ENCODE data around the gene MBOAT1.

Gene MBOAT1

DNA sequence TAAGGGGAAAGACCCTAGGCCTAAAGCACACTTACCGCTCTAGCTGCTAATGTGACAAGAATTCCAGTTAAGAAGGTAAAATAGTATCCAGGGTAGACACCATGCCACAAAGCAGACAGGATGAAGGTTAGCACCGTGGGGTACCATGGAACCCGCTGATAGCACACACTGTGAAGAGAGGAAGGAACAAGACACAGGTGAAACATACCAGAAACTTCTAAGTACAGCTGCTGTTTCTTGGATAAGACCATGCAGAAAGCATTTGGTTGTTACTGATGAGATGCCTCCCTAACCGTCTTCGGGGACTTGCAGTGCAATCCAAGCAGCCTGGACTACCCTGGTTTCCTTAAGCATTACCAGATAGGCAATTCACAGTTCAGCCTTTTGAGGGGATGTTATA, 99.4 kb downstream of the MBOAT1 start:
- Histone ChIP-seq H3K36me3 (ENCODE audit: insufficient read depth, low read length) (no peaks in the 10 kb centered on the region), H3K9ac (ENCODE audit: low read depth, low read length) (no peak overlapping the region), H3K4me1 (ENCODE audit: insufficient read depth, low read length) (peaks cover 2% of the 10 kb centered on the region; the same call in 1 of the 2 replicates), H3K4me3 (ENCODE audit: low read length) (no peak overlapping the region), H3K27me3 (ENCODE audit: insufficient read depth, low read length) (no peaks in the 10 kb centered on the region), H3K27ac (ENCODE audit: low read depth, low read length) (no peak overlapping the region), H3K9me3 (ENCODE audit: insufficient read depth, low read depth, low read length) (no peaks in the 10 kb centered on the region)
- 94% methylated on average over 5 of the region's 5 CpGs for WGBS

DNA sequence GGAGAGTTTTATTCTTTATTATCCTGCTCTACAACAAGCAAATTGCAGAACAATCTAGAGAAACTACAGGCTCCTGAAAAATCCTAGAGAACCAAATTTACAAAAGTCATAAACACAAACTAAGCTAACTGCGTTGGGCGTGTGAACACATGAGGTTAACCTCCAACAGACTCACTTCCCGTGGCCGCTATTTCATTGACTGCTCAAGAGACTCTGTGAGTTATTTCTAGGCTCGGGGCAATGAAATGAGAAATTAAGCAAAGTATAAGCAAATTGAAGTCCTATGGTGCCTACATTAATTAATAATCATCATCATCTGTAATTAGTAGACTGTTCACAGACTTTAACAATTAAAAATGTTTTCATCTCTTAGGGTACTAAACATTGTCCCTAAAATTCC, 100.0 kb downstream of the MBOAT1 start:
- Histone ChIP-seq H3K4me1 (ENCODE audit: insufficient read depth, low read length) (no peaks in the 10 kb centered on the region; the same call in 1 of the 2 replicates), H3K27ac (ENCODE audit: low read depth, low read length) (no peak overlapping the region), H3K36me3 (ENCODE audit: insufficient read depth, low read length) (0 out of 2 replicates have a peak, but pooled peaks cover 3% of the 10 kb centered on the region), H3K4me3 (ENCODE audit: low read length) (no peak overlapping the region), H3K9ac (ENCODE audit: low read depth, low read length) (no peak overlapping the region), H3K27me3 (ENCODE audit: insufficient read depth, low read length) (no peaks in the 10 kb centered on the region), H3K9me3 (ENCODE audit: insufficient read depth, low read depth, low read length) (no peaks in the 10 kb centered on the region)
- 93% methylated on average over 4 of the region's 5 CpGs for WGBS

DNA sequence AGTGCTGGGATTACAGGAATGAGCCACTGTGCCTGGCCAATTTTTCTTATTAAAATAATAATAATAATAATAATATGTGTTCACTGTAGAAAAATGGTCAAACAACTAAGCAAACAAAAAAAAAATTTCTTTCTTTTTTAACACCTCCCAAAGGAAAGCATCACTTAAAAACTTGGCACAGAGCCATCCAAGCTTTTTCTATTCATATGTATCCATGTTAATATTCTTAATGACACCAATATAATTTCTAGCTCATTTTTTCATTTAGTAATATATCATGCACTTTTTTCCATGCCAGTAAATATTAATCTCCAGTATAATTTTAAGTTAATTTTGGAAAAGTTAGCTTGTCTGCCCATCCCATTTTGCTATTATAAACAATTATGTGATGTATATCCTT, 101.8 kb downstream of the MBOAT1 start:
- H3K4me1 ChIP-seq (ENCODE audit: insufficient read depth, low read length) = no peaks in the 10 kb centered on the region
- no peak overlapping the region for H3K27ac ChIP-seq (ENCODE audit: low read depth, low read length)
- no peak overlapping the region for H3K4me3 ChIP-seq (ENCODE audit: low read length)
- no peaks in the 10 kb centered on the region for H3K9me3 ChIP-seq (ENCODE audit: insufficient read depth, low read depth, low read length)
- H3K27me3 ChIP-seq (ENCODE audit: insufficient read depth, low read length) = no peaks in the 10 kb centered on the region
- H3K9ac ChIP-seq (ENCODE audit: low read depth, low read length) = no peak overlapping the region
- 0 out of 2 replicates have a peak, but pooled peaks cover 3% of the 10 kb centered on the region for H3K36me3 ChIP-seq (ENCODE audit: insufficient read depth, low read length)

DNA sequence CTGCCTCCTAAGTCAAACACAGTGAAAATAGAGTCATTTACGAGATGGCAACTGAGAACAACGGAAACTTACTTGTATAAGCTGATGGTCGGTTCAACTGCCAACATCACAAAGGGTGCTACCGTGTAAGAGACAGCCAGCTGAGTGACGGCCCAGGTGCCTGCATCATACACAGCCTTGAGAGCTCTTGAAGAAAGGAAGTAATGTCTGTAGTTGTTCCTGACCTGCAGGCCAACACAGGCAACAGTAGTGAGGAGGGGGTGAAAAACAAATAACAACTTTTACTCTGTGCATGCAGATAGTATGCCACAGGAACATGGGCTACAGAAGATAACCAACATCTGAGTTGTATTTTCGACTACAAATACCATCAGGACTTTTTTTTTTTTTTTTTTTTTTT, 102.7 kb downstream of the MBOAT1 start:
- Histone ChIP-seq H3K4me3 (ENCODE audit: low read length) (no peak overlapping the region), H3K27me3 (ENCODE audit: insufficient read depth, low read length) (no peaks in the 10 kb centered on the region), H3K27ac (ENCODE audit: low read depth, low read length) (no peak overlapping the region), H3K9me3 (ENCODE audit: insufficient read depth, low read depth, low read length) (no peaks in the 10 kb centered on the region), H3K4me1 (ENCODE audit: insufficient read depth, low read length) (no peaks in the 10 kb centered on the region), H3K9ac (ENCODE audit: low read depth, low read length) (no peak overlapping the region), H3K36me3 (ENCODE audit: insufficient read depth, low read length) (0 out of 2 replicates have a peak, but pooled peaks cover 3% of the 10 kb centered on the region)
- WGBS = 96% methylated on average over 5 of the region's 6 CpGs

DNA sequence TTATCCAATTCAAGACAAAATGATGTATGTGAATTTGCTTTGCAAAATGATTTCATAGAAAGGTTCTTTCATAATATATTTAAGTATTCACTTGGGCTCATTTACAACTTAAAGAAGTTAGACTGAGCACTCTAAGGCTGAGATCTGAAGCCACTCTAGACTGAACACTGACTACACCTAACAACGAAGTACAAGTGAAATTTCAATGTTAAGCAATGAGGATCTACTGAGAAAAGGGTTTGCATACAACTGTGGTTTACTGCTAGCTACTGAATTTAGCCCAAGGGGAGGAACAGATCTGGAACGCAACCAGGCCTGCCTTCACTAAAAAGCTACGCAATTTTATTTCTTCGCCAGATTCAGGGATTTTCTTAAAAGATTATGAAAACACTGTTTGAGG, 106.4 kb downstream of the MBOAT1 start:
- 93% methylated on average over 4 of the region's 4 CpGs for WGBS
- Histone ChIP-seq H3K27ac (ENCODE audit: low read depth, low read length) (no peak overlapping the region), H3K27me3 (ENCODE audit: insufficient read depth, low read length) (no peaks in the 10 kb centered on the region), H3K9me3 (ENCODE audit: insufficient read depth, low read depth, low read length) (no peaks in the 10 kb centered on the region), H3K36me3 (ENCODE audit: insufficient read depth, low read length) (0 out of 2 replicates have a peak, but pooled peaks cover 3% of the 10 kb centered on the region), H3K4me1 (ENCODE audit: insufficient read depth, low read length) (no peaks in the 10 kb centered on the region), H3K9ac (ENCODE audit: low read depth, low read length) (no peak overlapping the region), H3K4me3 (ENCODE audit: low read length) (no peak overlapping the region)

DNA sequence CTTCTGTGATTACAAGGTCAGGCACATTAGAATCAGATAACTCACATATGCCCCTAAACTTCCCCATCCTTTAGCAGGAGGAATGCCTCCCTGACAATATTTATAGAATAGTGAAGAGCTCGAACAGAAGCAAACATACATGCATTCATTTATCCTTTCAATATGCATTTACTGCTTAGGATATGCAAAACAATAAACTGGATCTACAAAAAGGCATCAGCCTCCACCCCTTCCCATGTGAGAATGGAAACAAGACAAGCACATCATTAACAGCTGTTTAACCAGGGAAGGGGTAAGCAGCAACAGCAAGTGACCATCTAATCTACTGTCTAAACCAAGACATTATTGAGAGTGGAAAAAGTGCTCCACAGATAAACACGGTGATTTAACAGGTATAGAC, 107.6 kb downstream of the MBOAT1 start:
- Histone ChIP-seq H3K27me3 (ENCODE audit: insufficient read depth, low read length) (no peaks in the 10 kb centered on the region), H3K4me3 (ENCODE audit: low read length) (no peak overlapping the region), H3K4me1 (ENCODE audit: insufficient read depth, low read length) (no peaks in the 10 kb centered on the region), H3K27ac (ENCODE audit: low read depth, low read length) (no peak overlapping the region), H3K36me3 (ENCODE audit: insufficient read depth, low read length) (0 out of 2 replicates have a peak, but pooled peaks cover 3% of the 10 kb centered on the region), H3K9ac (ENCODE audit: low read depth, low read length) (no peak overlapping the region), H3K9me3 (ENCODE audit: insufficient read depth, low read depth, low read length) (no peaks in the 10 kb centered on the region)
- 92% methylated on average over 2 of the region's 2 CpGs for WGBS

DNA sequence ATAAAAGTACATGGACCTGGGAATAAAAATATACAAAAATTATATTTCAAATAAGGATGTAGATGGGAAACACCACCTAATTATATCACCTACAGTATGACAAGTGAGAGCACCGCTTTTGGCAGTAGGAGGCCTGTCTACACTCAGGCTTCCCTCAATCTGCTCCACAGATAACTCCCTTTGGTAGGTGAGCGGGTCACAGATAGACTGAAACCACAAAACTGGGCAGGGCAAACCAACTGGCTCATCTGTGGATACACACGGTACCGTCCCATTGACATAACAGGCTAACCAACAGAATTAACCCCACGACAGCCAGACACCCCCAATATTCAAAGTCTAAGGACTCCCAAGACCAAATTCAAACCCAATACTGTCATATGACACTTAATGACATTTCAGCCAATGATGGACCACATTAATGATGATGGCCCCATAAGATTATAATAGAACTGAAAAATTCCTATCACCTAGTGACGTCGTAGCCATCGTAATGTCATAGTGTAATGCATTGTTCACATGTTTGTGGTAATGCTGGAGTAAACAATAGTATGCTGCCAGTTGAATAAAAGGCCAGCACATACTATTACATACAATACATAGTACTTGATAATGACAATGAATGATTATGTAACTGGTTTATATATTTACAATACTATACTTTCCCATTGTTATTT, 109.7 kb downstream of the MBOAT1 start:
- H3K36me3 ChIP-seq (ENCODE audit: insufficient read depth, low read length) = 0 out of 2 replicates have a peak, but pooled peaks cover 3% of the 10 kb centered on the region
- no peak overlapping the region for H3K9ac ChIP-seq (ENCODE audit: low read depth, low read length)
- H3K4me3 ChIP-seq (ENCODE audit: low read length) = no peak overlapping the region
- WGBS = 97% methylated on average over 8 of the region's 8 CpGs
- no peak overlapping the region for H3K27ac ChIP-seq (ENCODE audit: low read depth, low read length)
- no peaks in the 10 kb centered on the region for H3K4me1 ChIP-seq (ENCODE audit: insufficient read depth, low read length)
- H3K27me3 ChIP-seq (ENCODE audit: insufficient read depth, low read length) = no peaks in the 10 kb centered on the region
- no peaks in the 10 kb centered on the region for H3K9me3 ChIP-seq (ENCODE audit: insufficient read depth, low read depth, low read length)

DNA sequence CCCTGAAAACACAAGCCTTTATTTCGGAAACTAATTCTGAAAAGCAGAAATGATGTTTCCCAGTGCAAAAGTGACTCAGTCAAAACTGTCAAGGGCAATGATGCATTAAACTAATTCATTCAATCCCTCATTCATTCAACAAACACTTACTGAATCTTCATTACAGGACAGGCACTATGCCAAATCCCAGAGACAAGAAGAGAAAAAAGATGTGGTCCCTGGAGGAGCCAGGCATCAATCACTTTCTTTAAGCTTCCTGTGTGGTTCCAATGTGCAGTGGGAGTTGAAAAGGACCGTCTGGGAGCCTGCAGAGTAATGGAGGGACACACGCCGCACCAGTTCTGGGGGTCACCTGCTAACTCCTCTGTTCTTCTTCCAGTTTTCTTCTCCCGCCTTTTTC, 113.1 kb downstream of the MBOAT1 start:
- no peaks in the 10 kb centered on the region for H3K27me3 ChIP-seq (ENCODE audit: insufficient read depth, low read length)
- 0 out of 2 replicates have a peak, but pooled peaks cover under 1% of the 10 kb centered on the region for H3K4me1 ChIP-seq (ENCODE audit: insufficient read depth, low read length)
- no peak overlapping the region for H3K27ac ChIP-seq (ENCODE audit: low read depth, low read length)
- no peaks in the 10 kb centered on the region for H3K9me3 ChIP-seq (ENCODE audit: insufficient read depth, low read depth, low read length)
- H3K36me3 ChIP-seq (ENCODE audit: insufficient read depth, low read length) = no peaks in the 10 kb centered on the region
- H3K9ac ChIP-seq (ENCODE audit: low read depth, low read length) = no peak overlapping the region
- 88% methylated on average over 5 of the region's 5 CpGs for WGBS
- no peak overlapping the region for H3K4me3 ChIP-seq (ENCODE audit: low read length)

DNA sequence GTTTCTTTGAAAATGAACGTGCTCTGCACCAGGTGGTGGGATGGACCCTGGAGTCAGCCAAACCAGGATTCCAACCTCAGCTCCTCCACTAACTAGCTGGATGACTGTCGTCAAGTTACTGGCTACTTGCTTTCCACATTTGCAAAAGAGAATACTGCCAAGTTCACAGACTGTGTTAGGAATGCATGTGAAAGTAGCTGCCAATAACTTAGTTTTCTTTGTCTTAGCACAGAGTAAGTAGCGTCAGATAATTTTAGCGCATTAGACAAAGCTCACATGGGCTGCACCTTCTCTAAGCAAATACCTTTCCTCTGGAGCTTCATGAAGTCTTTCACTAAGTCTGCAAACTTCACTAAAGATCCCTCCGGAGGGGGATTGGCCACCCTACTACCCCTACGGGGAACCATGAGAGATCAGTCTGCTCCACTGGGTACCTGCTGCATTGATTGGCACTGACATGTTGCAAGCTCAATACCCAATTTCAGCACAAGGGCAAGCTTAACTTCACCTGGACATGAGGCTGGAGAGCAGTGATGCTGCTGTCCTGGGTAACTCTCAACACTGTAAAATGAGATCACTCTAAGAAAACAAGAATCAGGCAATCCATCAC, 113.9 kb downstream of the MBOAT1 start:
- Histone ChIP-seq H3K9me3 (ENCODE audit: insufficient read depth, low read depth, low read length) (no peaks in the 10 kb centered on the region), H3K9ac (ENCODE audit: low read depth, low read length) (no peak overlapping the region), H3K36me3 (ENCODE audit: insufficient read depth, low read length) (no peaks in the 10 kb centered on the region), H3K4me1 (ENCODE audit: insufficient read depth, low read length) (peaks cover 8% of the 10 kb centered on the region), H3K27me3 (ENCODE audit: insufficient read depth, low read length) (no peaks in the 10 kb centered on the region), H3K27ac (ENCODE audit: low read depth, low read length) (no peak overlapping the region), H3K4me3 (ENCODE audit: low read length) (no peak overlapping the region)
- 96% methylated on average over 6 of the region's 6 CpGs for WGBS

DNA sequence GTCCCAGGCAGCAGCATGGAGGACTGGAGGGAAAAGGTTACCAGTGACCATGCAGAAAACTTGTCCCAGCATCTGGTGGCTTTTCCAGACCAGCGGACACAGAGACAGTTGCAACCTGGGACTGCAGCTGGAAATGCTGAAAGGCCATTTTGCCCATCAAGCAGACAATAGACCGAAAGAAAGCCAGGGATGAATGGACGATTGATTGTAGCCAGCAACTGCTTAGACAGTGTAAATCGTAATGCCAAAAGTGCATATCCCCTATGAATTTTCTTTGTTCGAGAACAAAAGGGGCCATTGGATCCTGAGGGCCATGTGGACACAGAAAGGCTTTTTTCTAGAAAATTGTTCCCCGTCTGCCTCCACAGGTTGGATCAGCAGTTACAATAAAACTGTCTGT, 115.7 kb downstream of the MBOAT1 start:
- Histone ChIP-seq H3K36me3 (ENCODE audit: insufficient read depth, low read length) (no peaks in the 10 kb centered on the region), H3K27ac (ENCODE audit: low read depth, low read length) (no peak overlapping the region), H3K9me3 (ENCODE audit: insufficient read depth, low read depth, low read length) (no peaks in the 10 kb centered on the region), H3K4me1 (ENCODE audit: insufficient read depth, low read length) (peaks cover 20% of the 10 kb centered on the region), H3K4me3 (ENCODE audit: low read length) (no peak overlapping the region), H3K27me3 (ENCODE audit: insufficient read depth, low read length) (no peaks in the 10 kb centered on the region), H3K9ac (ENCODE audit: low read depth, low read length) (no peak overlapping the region)
- 94% methylated on average over 6 of the region's 6 CpGs for WGBS

DNA sequence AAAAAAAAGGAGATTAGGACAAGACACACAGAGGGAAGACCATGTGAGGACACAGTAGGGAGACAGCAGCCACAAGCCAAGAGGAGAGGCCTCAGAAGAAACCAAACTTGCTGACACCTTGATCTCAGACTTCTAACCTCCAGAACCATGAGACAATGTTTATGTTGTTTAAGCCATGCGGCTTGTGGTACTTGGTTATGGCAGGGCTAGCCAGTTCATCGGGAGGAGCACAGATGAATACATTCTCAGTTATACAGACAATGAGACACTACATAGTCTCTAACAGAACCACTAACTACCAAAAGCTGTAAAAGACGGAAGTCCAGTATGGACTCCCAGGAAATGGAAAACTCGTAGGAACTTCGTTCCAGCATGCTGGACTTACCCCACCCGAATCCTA, 116.8 kb downstream of the MBOAT1 start:
- H3K27me3 ChIP-seq (ENCODE audit: insufficient read depth, low read length) = no peaks in the 10 kb centered on the region
- peaks cover 20% of the 10 kb centered on the region for H3K4me1 ChIP-seq (ENCODE audit: insufficient read depth, low read length)
- H3K4me3 ChIP-seq (ENCODE audit: low read length) = no peak overlapping the region
- H3K36me3 ChIP-seq (ENCODE audit: insufficient read depth, low read length) = no peaks in the 10 kb centered on the region
- H3K9me3 ChIP-seq (ENCODE audit: insufficient read depth, low read depth, low read length) = no peaks in the 10 kb centered on the region
- WGBS = 96% methylated on average over 6 of the region's 6 CpGs
- H3K27ac ChIP-seq (ENCODE audit: low read depth, low read length) = no peak overlapping the region
- no peak overlapping the region for H3K9ac ChIP-seq (ENCODE audit: low read depth, low read length)

Data from HUES64 (cell line).